HPDE6-E6E7 (cell line): ENCODE measurements around the gene ANXA11.

Experiments
- DNase-seq: peaks from one replicate; pipeline ENCODE4 v3.0.0; 2011; ENCODE audit warnings: missing footprints; ENCODE audit errors: extremely low spot score

The ANXA11 gene

DNA sequence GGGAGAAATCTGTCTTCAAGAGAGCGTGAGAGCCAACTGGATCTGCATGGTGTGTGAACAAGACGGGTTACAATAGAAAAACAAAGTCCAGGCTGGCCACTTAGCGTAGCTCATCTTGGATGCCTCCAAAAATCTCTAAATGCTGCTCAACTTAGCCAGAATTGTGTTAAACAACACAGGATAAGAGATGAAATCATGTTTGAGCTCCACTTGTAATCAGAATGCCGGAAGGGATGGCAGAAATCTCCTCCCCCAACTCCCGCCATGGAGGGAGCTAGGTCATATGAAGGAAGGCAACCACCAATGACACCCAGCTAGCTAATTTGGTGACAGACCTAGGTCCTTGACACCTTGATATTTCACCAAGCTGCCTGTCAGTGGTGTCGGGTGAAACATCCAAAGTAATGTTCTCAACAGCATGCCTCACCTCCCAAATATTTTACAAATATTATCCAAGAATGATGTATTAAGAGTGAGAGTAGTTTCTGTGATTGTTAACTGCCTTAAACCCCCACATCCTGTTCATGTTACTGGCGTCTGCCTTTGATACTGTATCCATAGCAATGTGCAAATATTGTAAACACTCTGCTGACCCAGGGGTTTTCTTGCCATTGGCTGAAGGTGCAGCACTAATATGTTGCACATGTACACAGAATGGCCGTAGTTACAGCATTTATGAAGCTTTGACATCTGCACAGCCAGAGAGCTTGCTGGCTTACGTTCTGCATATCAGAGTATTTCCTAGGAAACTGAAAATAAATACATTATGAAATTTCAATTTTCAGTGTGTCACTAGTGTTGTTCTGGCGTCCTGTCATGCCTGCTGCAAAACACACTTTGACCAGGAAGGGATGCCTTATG lies 101.0 kb downstream of the ANXA11 start:
- DNase-seq = no peak
